ENCODE results near the gene LRRIQ1.

DNA sequence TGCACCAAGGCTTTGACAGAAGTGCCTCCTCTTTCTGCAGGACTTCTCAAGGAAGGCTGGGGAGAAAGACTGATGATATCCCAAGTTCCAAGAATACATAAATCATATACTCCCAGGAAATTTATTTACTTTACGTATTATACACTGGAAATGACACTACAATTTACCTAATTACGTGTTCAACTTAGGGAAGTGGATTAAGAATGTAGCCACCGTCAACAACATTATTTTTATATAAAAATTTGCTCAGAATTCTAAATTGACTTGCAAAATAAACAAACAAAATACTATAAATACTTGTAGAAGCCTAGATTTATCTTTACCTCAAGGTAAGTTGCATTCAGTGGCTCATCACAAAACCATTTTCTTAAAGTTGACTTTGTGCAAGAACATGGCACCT, 19.0 kb upstream of the LRRIQ1 start:
- TF ChIP-seq, protein P1, sequence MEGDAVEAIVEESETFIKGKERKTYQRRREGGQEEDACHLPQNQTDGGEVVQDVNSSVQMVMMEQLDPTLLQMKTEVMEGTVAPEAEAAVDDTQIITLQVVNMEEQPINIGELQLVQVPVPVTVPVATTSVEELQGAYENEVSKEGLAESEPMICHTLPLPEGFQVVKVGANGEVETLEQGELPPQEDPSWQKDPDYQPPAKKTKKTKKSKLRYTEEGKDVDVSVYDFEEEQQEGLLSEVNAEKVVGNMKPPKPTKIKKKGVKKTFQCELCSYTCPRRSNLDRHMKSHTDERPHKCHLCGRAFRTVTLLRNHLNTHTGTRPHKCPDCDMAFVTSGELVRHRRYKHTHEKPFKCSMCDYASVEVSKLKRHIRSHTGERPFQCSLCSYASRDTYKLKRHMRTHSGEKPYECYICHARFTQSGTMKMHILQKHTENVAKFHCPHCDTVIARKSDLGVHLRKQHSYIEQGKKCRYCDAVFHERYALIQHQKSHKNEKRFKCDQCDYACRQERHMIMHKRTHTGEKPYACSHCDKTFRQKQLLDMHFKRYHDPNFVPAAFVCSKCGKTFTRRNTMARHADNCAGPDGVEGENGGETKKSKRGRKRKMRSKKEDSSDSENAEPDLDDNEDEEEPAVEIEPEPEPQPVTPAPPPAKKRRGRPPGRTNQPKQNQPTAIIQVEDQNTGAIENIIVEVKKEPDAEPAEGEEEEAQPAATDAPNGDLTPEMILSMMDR (conservative IDR thresholded peaks at IDR 0.05) = no peak
- TF ChIP-seq ZFX (IDR thresholded peaks at IDR 0.05) = no peak
